H9 (cell line): ENCODE results near the gene PHACTR1. TPM values are rescaled to one million over a fixed set of nuclear protein-coding genes. Genes with fewer than 3 reads are reported as not detected.

Source experiments
- DNase-seq: peaks from one replicate; pipeline ENCODE4 v3.0.0-alpha.2; 2017
- H2AFZ ChIP-seq: one replicate; pipeline ENCODE4 v1.6.1; 2013; ENCODE audit warnings: mild to moderate bottlenecking, low read length, control low read depth, moderate library complexity
- H2AK5ac ChIP-seq: 2 replicates; pipeline ENCODE4 v1.6.1; 2013; ENCODE audit warnings: low read length, control low read depth, mixed read lengths; ENCODE audit not compliant: insufficient read length
- H2BK120ac ChIP-seq: one replicate; pipeline ENCODE4 v1.6.1; 2013; ENCODE audit warnings: low read depth, mild to moderate bottlenecking, low read length, control low read depth, inconsistent platforms; ENCODE audit not compliant: poor library complexity, severe bottlenecking
- H2BK12ac ChIP-seq: 2 replicates; pipeline ENCODE4 v1.6.1; 2013; ENCODE audit warnings: low read length, control low read depth, mixed read lengths, low read depth; ENCODE audit not compliant: insufficient read length
- H2BK15ac ChIP-seq: 2 replicates; pipeline ENCODE4 v1.6.1; 2013; ENCODE audit warnings: low read depth, low read length, control low read depth
- H2BK20ac ChIP-seq: one replicate; pipeline ENCODE4 v1.6.1; 2013; ENCODE audit warnings: low read depth, mild to moderate bottlenecking, low read length, control low read depth, inconsistent platforms; ENCODE audit not compliant: poor library complexity, severe bottlenecking
- H2BK5ac ChIP-seq: 2 replicates; pipeline ENCODE4 v1.6.1; 2013; ENCODE audit warnings: low read length, control low read depth, mixed read lengths; ENCODE audit not compliant: insufficient read length
- H3K14ac ChIP-seq: 2 replicates; pipeline ENCODE4 v1.6.1; 2013; ENCODE audit warnings: low read length, control low read depth; ENCODE audit not compliant: insufficient read depth
- H3K18ac ChIP-seq: 2 replicates; pipeline ENCODE4 v1.6.1; 2013; ENCODE audit warnings: low read depth, mild to moderate bottlenecking, mixed read lengths, low read length, control low read depth; ENCODE audit not compliant: insufficient read length
- H3K23ac ChIP-seq: 2 replicates; pipeline ENCODE4 v1.6.1; 2013; ENCODE audit warnings: low read length, control low read depth, mixed read lengths, low read depth; ENCODE audit not compliant: insufficient read length
- H3K23me2 ChIP-seq: 2 replicates; pipeline ENCODE4 v1.6.1; 2013; ENCODE audit warnings: low read depth, mild to moderate bottlenecking, mixed read lengths, low read length, control low read depth; ENCODE audit not compliant: insufficient read length, poor library complexity, severe bottlenecking
- H3K27ac ChIP-seq: 2 replicates; pipeline ENCODE4 v1.5.1; 2013; ENCODE audit warnings: low read length, control low read depth, mixed read lengths, low read depth; ENCODE audit not compliant: insufficient read length
- H3K27me3 ChIP-seq: 2 replicates; pipeline ENCODE4 v1.6.1; 2013; ENCODE audit warnings: low read length, control low read depth, inconsistent platforms; ENCODE audit not compliant: insufficient read depth
- H3K4ac ChIP-seq: 2 replicates; pipeline ENCODE4 v1.6.1; 2013; ENCODE audit warnings: low read depth, mild to moderate bottlenecking, control low read depth, inconsistent platforms, low read length, moderate library complexity
- H3K4me1 ChIP-seq: 2 replicates; pipeline ENCODE4 v1.6.1; 2013; ENCODE audit warnings: low read length, control low read depth, inconsistent platforms; ENCODE audit not compliant: insufficient read depth
- H3K4me2 ChIP-seq: 2 replicates; pipeline ENCODE4 v1.6.1; 2013; ENCODE audit warnings: low read length, control low read depth, mixed read lengths; ENCODE audit not compliant: insufficient read length, insufficient read depth
- H3K56ac ChIP-seq: 2 replicates; pipeline ENCODE4 v1.6.1; 2013; ENCODE audit warnings: low read depth, mild to moderate bottlenecking, mixed read lengths, low read length, control low read depth; ENCODE audit not compliant: insufficient read length
- H3K79me1 ChIP-seq: 2 replicates; pipeline ENCODE4 v1.6.1; 2013; ENCODE audit warnings: low read depth, mild to moderate bottlenecking, moderate library complexity, low read length, control low read depth, inconsistent platforms; ENCODE audit not compliant: insufficient read depth, poor library complexity, severe bottlenecking
- H3K79me2 ChIP-seq: 2 replicates; pipeline ENCODE4 v1.6.1; 2013; ENCODE audit warnings: low read length, control low read depth, inconsistent platforms; ENCODE audit not compliant: insufficient read depth
- H3K9ac ChIP-seq: 2 replicates; pipeline ENCODE4 v1.6.1; 2013; ENCODE audit warnings: low read length, control low read depth, mixed read lengths; ENCODE audit not compliant: insufficient read length; ENCODE audit errors: extremely low read depth
- H3K9me3 ChIP-seq: one replicate; pipeline ENCODE4 v1.6.1; 2013; ENCODE audit warnings: low read depth, low read length, inconsistent platforms; ENCODE audit not compliant: control insufficient read depth
- H3T11ph ChIP-seq: one replicate; pipeline ENCODE4 v1.6.1; 2013; ENCODE audit warnings: mild to moderate bottlenecking, low read length, control low read depth, inconsistent platforms
- H4K20me1 ChIP-seq: one replicate; pipeline ENCODE4 v1.6.1; 2013; ENCODE audit not compliant: control insufficient read depth, insufficient read length, insufficient read depth
- H4K5ac ChIP-seq: 2 replicates; pipeline ENCODE4 v1.6.1; 2013; ENCODE audit warnings: low read depth, mild to moderate bottlenecking, mixed read lengths, low read length, control low read depth; ENCODE audit not compliant: insufficient read length
- H4K8ac ChIP-seq: replicated peaks from 2 replicates; pipeline ENCODE4 v1.6.1; 2013; ENCODE audit warnings: low read length, control low read depth, mixed read lengths, low read depth; ENCODE audit not compliant: insufficient read length
- H4K91ac ChIP-seq: 2 replicates; pipeline ENCODE4 v1.6.1; 2013; ENCODE audit warnings: low read depth, mild to moderate bottlenecking, moderate library complexity, mixed read lengths, low read length, control low read depth; ENCODE audit not compliant: insufficient read length
- H3K27ac Mint-ChIP-seq, 3 experiments: 2 replicates in 2 of 3; 3 replicates in 1 of 3; pipeline ENCODE4 v1.8.0; 2020 to 2021; ENCODE audit warnings: mixed read lengths in 3 of 3, mild to moderate bottlenecking in 1 of 3, moderate library complexity in 1 of 3
- H3K27me3 Mint-ChIP-seq: 2 replicates; pipeline ENCODE4 v1.8.0; 2021; ENCODE audit warnings: low read depth, mild to moderate bottlenecking, moderate library complexity, mixed read lengths
- H3K36me3 Mint-ChIP-seq, 3 experiments: 2 replicates in 2 of 3; 3 replicates in 1 of 3; pipeline ENCODE4 v1.8.0; 2020 to 2021; ENCODE audit warnings: low read depth in 3 of 3, mixed read lengths in 3 of 3; ENCODE audit not compliant: insufficient read depth in 1 of 3
- H3K4me1 Mint-ChIP-seq, 2 experiments: 2 replicates each; pipeline ENCODE4 v1.8.0; 2020; ENCODE audit warnings: mixed read lengths in 2 of 2
- H3K4me3 Mint-ChIP-seq, 2 experiments: 2 replicates in 1 of 2; 3 replicates in 1 of 2; pipeline ENCODE4 v1.8.0; 2020 to 2021; ENCODE audit warnings: mild to moderate bottlenecking in 2 of 2, mixed read lengths in 2 of 2, moderate library complexity in 1 of 2
- H3K9me3 Mint-ChIP-seq, 2 experiments: 2 replicates in 1 of 2; 3 replicates in 1 of 2; pipeline ENCODE4 v1.8.0; 2020; ENCODE audit warnings: mild to moderate bottlenecking in 2 of 2, mixed read lengths in 2 of 2, moderate library complexity in 1 of 2
- WGBS: extraction: QIAGEN DNeasy Blood & Tissue Kit; methylation state at CpG from one replicate; pipeline ENCODE4 v1.1.7; 2013; ENCODE audit warnings: missing lambda C conversion rate, low lambda C conversion rate, mixed read lengths; ENCODE audit not compliant: insufficient read length; ENCODE audit errors: extremely low coverage; 5-methylcytosine and 5-hydroxymethylcytosine counted together
- total RNA-seq: library from RNA; stranded (reverse); gene quantifications from 2 replicates; pipeline ENCODE4 v1.2.1, GENCODE V29; 2021
- TF ChIP-seq, protein P1 (sequence below): fragments of 200-600 bp; sonication (generic); conservative IDR thresholded peaks from 3 replicates; pipeline ENCODE4 v1.8.0; 2021; ENCODE audit warnings: antibody characterized with exemption, mild to moderate bottlenecking

Gene PHACTR1
- total RNA-seq, 1 experiment from 2014 or later: 15.9 TPM

DNA sequence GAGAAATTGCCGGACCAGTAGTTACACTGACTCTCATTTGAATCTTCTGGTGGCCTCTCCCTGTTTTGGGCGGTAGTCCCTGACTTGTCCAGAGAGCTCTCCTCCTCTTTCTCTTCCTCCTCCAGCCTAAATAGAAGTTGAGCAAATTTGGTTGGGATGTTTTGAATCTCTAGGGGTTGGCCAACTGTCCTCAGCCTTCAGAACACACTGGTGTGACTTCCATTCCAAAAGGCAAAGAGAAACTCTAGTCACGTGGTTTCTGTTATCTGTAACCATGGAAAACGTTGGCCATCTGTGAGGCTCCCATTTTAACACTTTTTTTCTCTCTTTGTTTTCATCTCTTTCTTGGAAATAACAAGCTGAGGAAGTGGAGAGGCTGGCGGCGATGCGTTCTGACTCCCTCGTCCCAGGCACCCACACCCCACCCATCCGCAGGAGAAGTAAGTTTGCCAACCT lies 336.5 kb downstream of the PHACTR1 start:
- TF ChIP-seq, protein P1, sequence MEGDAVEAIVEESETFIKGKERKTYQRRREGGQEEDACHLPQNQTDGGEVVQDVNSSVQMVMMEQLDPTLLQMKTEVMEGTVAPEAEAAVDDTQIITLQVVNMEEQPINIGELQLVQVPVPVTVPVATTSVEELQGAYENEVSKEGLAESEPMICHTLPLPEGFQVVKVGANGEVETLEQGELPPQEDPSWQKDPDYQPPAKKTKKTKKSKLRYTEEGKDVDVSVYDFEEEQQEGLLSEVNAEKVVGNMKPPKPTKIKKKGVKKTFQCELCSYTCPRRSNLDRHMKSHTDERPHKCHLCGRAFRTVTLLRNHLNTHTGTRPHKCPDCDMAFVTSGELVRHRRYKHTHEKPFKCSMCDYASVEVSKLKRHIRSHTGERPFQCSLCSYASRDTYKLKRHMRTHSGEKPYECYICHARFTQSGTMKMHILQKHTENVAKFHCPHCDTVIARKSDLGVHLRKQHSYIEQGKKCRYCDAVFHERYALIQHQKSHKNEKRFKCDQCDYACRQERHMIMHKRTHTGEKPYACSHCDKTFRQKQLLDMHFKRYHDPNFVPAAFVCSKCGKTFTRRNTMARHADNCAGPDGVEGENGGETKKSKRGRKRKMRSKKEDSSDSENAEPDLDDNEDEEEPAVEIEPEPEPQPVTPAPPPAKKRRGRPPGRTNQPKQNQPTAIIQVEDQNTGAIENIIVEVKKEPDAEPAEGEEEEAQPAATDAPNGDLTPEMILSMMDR: no peak
- Histone ChIP-seq H3K27ac (no peak overlapping the region), H3K23ac (no peak overlapping the region), H3K9ac (no peak overlapping the region), H2BK120ac (no peak overlapping the region), H4K8ac (no peak overlapping the region), H3K4me2 (no peak overlapping the region), H2BK12ac (no peak overlapping the region), H4K20me1 (no peaks in the 10 kb centered on the region), H4K5ac (no peak overlapping the region), H3K79me1 (no peaks in the 10 kb centered on the region), H3K9me3 (no peaks in the 10 kb centered on the region), H3T11ph (no peak overlapping the region), H2AFZ (no peak overlapping the region), H3K79me2 (no peaks in the 10 kb centered on the region), H3K56ac (no peak overlapping the region), H2AK5ac (no peak overlapping the region), H3K27me3 (no peaks in the 10 kb centered on the region), H3K4me1 (no peaks in the 10 kb centered on the region), H2BK5ac (no peak overlapping the region), H3K23me2 (no peaks in the 10 kb centered on the region), H2BK20ac (no peak overlapping the region), H3K18ac (no peak overlapping the region), H2BK15ac (no peak overlapping the region), H4K91ac (no peak overlapping the region), H3K4ac (no peak overlapping the region), H3K14ac (no peak overlapping the region)
- Mint-ChIP-seq H3K36me3 (no peaks in the 10 kb centered on the region), H3K4me3 (no peak overlapping the region), H3K4me1 (no peaks in the 10 kb centered on the region), H3K27ac (no peak overlapping the region; a peak in 1 of 7 replicates), H3K9me3 (no peaks in the 10 kb centered on the region), H3K27me3 (no peaks in the 10 kb centered on the region; the same call in 1 of the 2 replicates)
- WGBS: no CpG with 5 or more reads among the region's 9 CpGs
- no peak for DNase-seq
